NB4 (cell line): ENCODE results near the gene TGIF2.
A peak's percentile ranks its signal among the peaks of the same experiment; 100 is the strongest.

Experiments used
- DNase-seq: peaks from one replicate; pipeline ENCODE4 v3.0.0; 2010; ENCODE audit warnings: low read depth
- H3K4me3 ChIP-seq: one replicate; pipeline ENCODE4 v1.5.1; 2011; ENCODE audit warnings: mild to moderate bottlenecking, low read depth, low read length, moderate library complexity
- CTCF ChIP-seq: IDR thresholded peaks from one replicate; pipeline ENCODE4 v1.5.1; 2012; ENCODE audit warnings: low read depth, low read length
- MAX ChIP-seq: IDR thresholded peaks from 2 replicates; pipeline ENCODE4 v1.6.1; 2011; ENCODE audit warnings: low read depth, low read length
- MYC ChIP-seq: IDR thresholded peaks from 2 replicates; pipeline ENCODE4 v1.6.1; 2011; ENCODE audit warnings: low read depth, low read length
- POLR2A ChIP-seq: IDR thresholded peaks from 2 replicates; pipeline ENCODE4 v1.6.1; 2011; ENCODE audit warnings: mild to moderate bottlenecking; ENCODE audit not compliant: insufficient read length; ENCODE audit errors: extremely low read depth

TGIF2 gene

GRCh38 chr20:36584018-36584481 is 10.7 kb downstream of the TGIF2 start:
- no peak for TF ChIP-seq MAX
- no peak for TF ChIP-seq MYC
- TF ChIP-seq CTCF, result no peak
- TF ChIP-seq POLR2A, result no peak
- no peak for DNase-seq
- no peak overlapping the region for H3K4me3 ChIP-seq

GRCh38 chr20:36585410-36586125 is 12.2 kb downstream of the TGIF2 start:
- TF ChIP-seq CTCF (no peak), MAX (no peak), POLR2A (no peak), MYC (no peak)
- H3K4me3 ChIP-seq, result no peak overlapping the region
- DNase-seq, result peak; percentile 87

- TF ChIP-seq MYC, result no peak
- TF ChIP-seq CTCF, result no peak
- TF ChIP-seq POLR2A, result no peak
- DNase-seq, result no peak
- H3K4me3 ChIP-seq, result no peak overlapping the region
These were observed 14.1 kb downstream of the TGIF2 start for GRCh38 chr20:36587388-36588070.

GRCh38 chr20:36591281-36591680 is 17.9 kb downstream of the TGIF2 start:
- no peak for DNase-seq
- H3K4me3 ChIP-seq, result no peak overlapping the region
- TF ChIP-seq MAX (no peak), POLR2A (no peak), CTCF (no peak), MYC (no peak)

DNA sequence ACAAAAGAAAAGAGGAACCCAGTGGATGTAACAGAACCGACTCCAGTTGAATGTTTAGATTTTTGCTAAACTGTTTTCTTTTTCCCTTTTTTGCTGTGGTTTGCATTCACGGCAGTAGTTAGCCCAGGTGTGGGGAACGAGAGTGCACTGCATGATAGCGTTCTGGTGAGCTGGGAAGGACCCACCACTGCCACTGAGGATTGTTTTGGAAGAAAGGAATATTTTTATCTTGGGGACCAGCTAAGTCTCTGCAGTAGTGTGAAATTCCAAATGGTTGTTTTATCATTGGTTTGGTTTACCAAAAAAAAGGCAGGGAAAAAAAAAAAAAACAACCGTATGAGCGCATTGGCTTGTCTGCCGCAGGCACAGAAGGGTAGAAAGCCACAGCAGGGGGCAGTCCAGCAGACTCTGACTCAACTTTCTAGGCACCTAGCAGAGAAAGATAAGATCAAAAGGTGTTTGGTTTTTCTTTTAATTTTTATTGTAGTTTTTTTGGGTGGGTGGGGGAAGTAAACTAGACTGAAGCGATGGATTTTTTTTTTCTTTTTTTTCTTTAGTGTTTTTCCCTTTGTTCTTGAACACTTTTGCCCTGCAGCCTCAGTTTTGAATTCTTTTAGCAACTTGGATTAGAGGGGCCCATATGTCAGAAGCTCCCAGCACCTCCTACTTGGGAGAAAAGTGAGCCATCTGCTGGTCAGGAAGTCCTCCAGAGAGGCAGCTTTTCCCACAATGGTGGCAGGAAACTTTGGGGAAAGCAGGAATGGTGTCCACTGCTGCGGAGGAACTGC is 18.7 kb downstream of the TGIF2 start:
- no peak overlapping the region for H3K4me3 ChIP-seq
- TF ChIP-seq POLR2A (no peak), CTCF (peak; percentile 15)
- no peak for DNase-seq
